GM21381 (cell line): Measurements from ENCODE around the gene ARL6IP4.
"Not testable (repeated sequence)": the region's sequence is repeated elsewhere in the genome, so short reads cannot be mapped to it uniquely, and the experiment has no call there.

ENCODE experiments used
- ATAC-seq: cut with Tn5 transposase; IDR thresholded peaks from one replicate; pipeline ENCODE4 v1.9.1; 2021; ENCODE audit warnings: mild to moderate bottlenecking, moderate library complexity; ENCODE audit not compliant: unreplicated experiment

ARL6IP4 gene

DNA sequence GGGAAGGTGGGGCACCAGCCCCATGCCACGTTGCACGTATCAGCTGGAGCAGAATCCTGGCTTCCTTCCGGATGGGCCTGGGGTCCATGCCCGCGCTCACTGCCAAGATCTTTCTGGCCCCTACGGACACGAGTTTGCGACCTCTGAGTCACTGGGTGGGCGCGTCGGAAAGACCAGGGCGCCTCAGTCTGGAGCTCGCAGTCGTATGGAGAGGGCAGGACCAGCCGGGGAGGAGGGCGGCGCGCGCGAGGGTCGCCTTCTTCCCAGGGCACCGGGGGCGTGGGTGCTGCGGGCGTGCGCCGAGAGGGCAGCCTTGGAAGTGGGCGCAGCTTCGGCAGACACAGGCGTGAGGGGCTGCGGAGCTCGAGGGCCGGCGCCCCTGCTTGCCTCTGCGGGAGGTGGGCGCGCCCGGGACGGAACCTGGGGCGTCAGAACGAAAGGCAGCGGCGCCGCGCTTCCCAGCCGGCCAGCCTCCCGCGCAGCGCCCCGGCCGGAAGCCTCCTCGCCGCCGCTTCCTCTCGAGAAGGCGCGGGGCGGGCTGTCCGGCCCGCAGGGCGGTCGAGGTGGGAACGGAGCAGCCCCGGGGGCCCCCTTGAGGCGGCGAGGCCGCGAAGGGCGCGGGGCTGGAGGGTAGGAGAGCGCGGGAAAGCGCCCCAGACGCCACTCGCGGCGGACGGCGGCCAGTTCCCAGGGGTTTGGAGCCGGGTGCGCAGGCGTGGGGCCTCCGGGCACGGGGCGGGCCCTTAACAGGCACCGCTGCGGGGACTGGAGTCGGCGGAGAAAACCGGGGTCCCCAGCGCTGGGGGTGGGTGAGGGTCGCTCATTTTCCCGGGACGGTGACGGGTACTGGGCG is at the start of gene ARL6IP4:
Gene ARL6IP4, plus strand, starts transcription at position 499 of the 853 bp plus-strand sequence. CDS start 459 bp downstream, outside the sequence.
- peak; percentile 66 for ATAC-seq

DNA sequence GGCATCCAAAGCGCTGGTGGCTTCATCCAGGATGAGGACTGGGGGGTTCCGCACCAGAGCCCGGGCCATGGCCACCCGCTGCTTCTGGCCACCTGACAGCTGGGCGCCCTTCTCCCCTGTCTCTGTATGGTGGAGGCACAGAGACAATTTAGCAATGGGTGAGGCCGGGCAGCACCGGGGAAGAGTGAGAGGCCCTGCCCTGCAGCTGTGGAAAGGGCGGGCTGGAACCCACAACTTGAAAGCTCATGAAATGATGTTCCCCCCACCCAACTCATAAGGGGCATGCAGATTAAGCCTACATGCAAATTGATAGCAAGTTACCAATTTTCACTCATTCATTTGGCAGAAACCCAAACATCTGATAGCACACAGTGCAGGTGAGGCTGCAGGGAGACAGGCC is 48.3 kb upstream of the ARL6IP4 start:
- no peak for ATAC-seq

DNA sequence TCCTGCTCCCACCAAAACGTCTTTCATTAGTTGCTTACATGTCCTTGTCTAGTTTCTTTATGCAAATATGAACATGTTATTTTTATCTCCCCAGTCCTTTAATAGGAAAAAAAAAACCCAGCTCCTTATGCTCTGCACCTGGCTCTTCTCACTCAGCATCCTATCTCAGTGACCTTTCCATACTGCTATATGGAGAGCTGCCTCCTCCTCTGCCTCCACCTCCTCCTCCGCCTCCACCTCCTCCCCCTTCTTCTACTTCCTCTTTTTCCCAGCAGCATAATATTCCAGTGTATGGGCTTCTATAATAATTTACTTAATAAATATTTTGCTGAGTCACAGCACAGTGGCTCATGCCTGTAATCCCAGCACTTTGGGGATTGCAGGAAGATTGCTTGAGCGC is 45.8 kb upstream of the ARL6IP4 start:
- no peak for ATAC-seq

DNA sequence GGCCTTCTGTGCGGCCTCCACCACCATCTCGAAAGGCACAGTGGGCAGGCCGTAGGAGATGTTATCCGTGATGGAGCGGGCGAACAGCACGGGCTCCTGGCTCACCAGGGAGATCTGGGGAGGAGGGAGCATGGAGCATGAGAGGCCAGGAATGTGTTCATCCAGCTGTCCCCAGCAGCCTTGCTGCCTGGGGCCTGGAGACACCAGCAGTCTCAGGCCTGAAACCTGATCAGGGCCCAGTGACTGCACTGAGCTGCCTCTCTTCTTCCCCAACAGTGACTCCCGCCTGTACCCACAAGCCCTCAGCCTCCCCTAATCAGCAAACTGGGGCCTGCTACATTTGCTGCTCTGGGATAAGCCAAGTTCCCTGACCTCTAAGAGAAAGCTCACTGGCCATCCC is 45.2 kb upstream of the ARL6IP4 start:
- ATAC-seq, result no peak

DNA sequence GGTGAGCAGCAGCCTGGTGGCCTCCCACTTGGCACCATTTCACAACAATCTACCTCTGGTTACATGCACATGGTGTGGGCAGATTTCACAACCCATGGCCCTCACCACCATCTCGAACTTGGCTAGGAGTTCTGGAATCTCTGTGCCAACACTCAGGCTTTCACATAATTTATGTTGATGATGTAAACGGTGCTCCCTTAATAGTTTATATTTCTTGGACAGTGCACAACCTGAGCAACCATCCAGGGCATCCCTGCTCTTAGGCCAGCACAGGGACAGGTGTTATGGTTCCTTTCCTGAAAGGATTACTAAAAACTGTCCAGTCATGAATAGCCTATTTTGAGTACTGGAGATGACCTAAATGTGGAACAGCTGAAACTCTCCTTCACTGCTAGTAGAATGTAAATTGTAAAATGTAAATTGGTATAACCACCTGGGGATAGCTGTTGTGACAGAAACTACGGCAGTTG is 42.8 kb upstream of the ARL6IP4 start:
- ATAC-seq, result no peak

DNA sequence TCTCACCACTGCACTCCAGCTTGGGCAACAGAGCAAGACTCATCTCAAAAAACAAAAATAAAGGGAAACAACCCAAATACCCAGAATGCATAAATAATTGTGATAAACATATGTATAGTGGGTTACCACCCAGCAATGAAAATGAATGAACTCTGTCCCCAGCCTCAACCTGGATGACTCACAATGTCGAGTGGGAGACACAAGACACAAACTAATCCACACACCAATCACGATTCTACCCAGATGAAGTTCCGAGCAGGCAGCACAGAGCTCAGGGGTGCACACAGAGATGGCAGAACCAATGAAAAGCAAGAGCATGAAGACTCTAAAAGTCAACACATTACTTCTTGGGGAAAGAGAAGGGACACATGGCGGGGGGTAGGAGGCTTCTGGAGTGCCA is 41.4 kb upstream of the ARL6IP4 start:
- no peak for ATAC-seq

DNA sequence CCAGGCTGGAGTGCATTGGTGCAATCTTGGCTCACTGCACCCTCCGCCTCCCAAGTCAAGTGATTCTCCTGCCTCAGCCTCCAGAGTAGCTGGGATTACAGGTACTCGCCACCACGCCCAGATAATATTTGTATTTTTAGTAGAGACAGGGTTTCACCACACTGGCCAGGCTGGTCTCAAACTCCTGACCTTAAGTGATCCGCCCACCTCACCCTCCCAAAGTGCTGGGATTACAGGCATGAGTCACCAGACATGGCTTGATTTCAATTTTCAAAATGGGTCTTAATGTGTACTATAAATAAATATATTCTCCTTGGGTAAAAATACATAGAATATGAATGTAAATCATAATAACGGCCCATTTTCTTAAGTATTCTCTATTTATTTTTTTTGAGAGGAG is 39.1 kb upstream of the ARL6IP4 start:
- not testable (repeated sequence) for ATAC-seq

DNA sequence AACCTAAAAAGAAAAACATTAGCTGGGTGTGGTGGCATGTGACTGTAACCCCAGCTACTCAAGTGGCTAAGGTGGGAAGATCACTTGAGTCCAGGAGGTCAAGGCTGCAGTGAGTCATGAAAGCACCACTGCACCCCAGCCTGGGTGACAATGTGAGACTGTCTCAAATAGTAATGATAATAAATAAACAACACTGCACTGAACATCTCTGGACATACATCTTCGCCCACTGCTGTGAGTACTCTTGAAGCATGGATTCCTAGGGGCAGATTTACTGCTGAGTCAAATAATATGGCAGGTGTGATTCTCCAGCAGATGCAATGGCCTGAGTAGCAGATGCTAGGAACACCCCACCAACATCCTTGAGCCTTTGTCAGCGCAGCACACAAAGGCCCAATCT is 37.8 kb upstream of the ARL6IP4 start:
- ATAC-seq, result no peak

DNA sequence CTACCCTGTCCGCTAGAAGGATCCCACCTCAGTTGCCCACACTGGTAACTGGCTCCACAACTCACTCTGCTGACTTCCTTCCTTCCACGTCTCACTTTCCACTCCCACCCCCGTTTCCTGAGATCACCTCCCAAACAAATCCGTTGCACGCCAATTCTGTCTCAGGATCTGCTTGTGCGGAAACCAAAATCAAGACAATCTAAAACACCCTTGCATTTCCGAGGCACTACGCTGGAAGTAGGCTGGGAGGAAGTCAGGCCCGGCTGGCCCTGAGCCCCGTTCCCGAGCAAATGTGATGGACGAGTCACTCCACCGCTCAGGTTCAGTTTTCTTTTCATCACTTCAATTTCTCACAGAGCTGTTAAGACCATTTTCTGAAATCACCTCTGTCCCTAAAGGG is 37.3 kb upstream of the ARL6IP4 start:
- ATAC-seq, result no peak

DNA sequence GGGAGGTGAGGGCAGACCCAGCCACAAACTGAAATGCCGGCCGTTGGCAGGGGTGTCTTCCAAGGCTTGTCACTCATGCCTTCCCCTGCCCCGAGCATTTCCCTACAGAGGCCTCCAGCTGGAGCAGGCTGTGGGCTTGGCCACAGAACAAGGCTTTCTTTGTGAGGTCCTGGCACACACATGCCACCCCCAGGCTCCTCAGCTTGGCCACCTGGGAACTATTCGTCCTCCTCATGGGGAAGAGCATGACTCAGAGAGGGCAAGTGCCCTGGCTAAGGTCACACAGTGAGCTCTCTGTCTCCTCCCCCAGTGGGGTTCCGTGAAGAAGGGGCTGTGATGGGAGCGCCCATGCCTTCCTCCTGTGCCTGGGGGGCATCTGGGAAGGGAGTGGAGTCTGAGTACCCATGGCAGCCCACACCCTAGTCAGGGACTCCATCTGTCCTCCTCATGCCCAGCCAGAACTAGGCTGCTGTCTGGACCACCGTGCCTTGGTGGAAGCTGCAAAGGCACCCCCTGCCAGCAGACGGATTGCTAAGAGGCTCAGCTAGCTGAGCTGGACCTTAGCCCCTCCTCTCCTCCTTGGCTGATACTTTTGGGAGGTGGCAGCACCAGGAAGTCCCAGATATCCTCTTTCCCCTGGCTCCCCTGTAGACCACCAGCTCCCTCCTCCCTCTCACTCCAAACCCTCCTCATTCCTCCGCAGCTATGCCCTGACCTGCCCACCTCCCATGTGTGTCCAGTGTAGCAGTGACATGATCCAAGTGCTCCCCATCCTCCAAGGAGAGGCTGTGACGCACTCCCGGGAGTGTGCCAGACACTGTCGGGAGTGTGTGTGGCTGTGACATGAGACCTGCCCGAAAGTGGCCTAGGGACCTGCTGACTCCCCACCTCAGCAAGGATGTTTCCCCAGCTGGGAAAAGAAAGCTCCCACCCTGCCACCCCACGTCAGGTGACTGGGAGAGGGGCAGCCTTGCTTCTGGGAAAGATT is 35.6 kb upstream of the ARL6IP4 start:
- ATAC-seq, result no peak

DNA sequence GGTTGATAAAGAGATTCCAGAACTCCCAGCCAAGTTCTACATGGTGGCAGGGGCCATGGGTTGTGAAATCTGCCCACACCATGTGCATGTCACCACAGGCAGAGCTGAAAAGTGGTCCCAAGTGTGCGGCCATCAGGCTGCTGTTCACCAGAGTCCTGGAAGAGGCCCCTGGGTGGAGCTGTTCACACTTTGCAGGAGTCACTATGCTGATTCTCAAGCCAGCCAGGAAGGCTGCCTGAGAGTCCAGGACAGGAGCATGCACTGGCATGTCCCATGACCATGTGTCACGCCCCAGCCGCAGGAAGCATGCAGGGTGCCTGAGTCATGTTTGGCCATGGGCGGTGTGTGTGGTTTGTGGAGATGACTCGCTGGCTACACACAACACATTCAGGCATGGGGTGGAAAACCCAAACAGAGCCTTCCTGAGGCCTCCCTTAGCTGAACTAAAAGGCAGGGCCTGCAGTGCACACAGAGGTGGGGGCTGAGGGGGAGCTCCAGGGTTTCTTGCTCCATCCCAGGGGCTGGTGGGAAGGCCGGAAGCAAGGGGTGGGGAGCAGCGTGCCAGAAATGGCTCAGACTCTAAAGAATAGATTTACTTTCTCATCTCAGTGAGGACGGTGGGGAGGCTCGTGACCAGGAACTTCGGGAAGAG is 33.7 kb upstream of the ARL6IP4 start:
- ATAC-seq, result no peak

DNA sequence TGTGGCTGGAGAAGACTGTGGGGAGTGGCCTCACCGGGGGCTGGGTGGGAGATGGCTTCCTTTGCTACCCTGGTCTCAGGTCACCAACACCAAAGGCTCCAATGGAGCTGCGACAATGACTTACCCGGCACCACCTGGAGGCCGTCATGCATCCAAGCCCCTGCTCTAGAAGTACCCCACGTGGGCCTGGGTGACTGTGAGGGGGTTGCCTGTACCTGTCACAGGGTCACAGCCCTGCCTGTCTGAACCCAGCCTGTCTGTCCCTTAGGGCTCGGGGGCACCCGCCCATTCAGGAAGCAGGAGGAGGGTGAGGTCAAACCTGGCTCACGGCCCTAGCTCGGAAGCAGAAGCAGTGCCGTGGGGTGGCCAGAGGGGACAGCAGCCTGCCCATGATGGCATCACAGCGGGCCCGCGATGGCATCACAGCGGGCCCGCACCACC is 33.1 kb upstream of the ARL6IP4 start:
- no peak for ATAC-seq

DNA sequence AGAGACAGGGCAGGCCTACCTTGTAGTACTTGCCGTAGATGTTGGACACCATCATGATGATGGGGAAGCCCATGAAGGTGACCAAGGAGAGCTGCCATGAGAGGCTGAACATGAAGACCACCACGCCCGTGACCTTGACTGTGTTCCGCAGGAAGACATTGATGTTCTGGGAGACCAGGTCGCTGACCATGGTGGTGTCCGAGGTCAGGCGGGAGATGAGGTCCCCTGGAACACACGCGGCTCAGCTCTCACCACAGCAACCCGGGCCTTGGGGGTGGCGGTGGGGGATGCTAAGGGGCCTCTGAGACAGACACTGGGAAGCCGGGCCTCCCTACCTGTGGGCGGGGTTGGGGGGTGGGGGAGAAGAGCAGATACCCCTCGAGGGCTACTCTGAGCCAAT is 31.9 kb upstream of the ARL6IP4 start:
- no peak for ATAC-seq

DNA sequence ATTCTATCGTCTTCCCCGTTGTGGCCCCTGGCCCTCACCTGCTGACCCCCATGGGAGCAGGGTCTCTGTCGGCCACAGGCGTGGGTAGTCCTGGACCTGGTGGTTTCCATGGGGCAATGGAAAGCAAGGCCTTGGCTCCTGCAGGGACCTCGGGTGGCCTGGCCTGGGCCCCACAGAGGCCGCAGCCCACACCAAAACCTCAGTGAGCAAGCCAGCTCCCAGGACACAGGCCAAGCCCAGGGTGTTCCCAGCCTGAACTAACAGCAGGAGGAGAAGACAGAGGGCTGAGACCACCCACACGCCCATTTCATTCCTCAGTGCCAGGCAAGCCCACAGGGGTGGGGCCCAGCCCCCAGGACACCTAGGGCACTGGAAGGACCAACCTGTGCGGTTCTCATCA is 31.1 kb upstream of the ARL6IP4 start:
- ATAC-seq, result no peak

DNA sequence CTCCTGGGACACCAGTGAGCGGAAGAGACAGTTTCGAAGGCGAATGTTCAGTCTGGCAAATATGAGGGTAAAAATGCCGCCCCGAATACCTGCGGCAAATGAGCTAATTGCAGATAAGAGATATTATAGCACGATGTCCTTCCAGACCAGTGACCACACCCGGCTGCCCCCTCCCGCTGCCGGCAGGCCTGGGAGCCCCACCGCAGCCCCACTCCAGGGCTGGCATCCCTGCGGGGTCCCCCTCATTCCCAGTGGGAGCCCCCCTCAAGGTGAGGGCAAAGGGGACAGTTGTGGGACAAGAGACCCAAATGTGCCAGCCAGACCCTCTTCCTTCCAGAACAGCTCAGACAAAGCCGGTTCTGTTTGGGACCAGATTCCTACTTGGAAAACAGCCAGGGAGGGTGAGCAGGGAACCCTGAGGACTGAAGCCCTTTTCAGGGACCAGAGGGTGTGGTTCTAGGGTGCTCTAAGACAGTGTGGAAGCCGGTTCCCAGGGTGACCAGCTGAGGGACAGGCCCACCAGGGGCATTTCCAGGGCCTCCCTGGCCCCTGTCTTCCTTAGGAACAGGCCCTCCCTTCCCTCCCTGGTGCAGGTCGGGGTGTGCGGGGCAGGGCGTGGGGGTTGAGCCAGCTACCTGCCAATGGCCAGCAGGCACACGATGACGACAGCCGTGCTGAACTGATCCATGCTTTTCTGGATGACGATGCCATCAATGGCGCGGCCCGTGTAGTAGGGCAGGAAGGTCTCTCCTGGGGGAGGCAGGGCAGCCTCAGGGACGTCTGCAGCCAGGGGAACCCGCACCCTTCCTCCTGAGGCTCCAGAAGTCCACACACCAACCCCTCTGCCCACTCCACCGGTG is 30.4 kb upstream of the ARL6IP4 start:
- ATAC-seq, result no peak

DNA sequence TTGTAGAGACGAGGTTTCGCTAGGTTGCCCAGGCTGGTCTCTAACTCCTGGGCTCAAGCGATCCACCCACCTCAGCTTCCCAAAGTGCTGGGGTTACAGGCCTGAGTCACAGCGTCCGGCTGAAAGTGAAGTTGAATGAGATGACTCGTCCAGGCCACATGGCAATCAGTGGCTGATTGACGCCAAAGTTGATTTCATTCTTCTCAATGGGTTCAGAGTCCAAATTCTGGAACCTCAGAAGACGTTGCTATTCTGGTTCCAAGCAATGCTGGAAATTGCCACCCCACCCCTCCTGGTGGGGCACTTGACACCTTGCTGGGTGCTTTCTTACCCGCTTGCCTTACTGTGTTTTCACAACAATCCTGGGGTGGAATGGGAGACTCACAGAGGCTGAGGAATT is 29.1 kb upstream of the ARL6IP4 start:
- no peak for ATAC-seq

DNA sequence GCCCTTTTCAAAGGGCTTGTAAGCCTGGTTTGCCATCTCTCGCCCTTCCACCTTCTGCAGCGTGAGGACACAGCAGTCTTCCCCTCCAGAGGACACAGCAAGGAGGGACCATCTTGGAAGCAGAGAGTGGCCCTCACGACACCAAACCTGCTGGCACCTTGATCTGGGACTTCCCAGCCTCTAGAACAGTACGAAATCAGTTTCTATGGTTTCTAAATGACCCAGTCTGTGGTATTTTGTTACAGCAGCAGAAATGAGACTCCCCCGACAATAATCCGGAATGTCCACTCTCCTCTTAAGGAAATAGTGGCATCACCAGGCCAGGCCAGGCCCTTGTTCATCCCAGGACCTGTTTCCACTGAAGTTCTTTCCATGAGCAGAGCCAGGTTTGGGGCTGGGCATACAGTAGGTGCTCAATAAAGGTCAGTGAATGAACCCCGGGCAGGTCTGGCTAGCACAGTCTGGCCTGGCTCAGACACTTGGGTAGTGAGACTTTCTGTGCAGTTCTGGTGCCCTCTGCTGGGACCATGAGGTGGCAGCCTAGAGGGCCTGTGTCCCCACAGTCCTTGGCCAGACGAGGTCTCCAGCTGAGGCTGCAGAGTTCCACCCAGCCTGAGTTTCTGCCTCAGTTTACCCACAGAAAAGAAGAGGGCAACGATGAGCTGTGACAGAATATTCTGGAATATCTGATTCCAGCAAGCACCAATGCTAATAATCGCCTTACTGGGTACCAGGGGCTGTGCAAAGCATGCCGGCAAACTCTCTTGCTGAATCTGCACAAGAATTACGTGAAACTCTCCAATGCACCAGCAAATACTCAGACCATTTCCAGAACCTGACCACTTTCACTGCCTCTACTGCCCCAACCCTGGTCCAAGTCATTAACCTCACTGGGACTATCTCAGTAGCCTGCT is 28.2 kb upstream of the ARL6IP4 start:
- ATAC-seq, result peak; percentile 65

DNA sequence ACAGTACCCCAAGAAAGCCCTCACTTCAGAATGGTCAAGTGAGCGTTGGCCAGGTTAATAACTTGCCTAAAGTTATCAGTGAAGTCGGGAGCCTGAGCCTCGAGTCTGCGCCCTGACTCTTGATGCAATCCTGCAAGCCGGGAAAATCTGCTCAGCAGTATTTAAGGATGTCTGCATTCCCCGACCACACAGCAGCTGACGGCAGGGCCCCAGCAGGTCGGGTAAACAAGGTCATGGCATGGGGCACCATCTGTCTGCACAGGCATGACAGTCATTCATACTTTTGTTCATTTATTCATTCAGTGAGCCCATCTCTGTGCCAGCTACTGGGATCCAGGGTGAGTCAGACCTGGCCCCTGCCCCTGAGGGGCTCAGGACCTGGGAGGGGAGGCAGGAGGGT is 25.3 kb upstream of the ARL6IP4 start:
- ATAC-seq, result no peak

DNA sequence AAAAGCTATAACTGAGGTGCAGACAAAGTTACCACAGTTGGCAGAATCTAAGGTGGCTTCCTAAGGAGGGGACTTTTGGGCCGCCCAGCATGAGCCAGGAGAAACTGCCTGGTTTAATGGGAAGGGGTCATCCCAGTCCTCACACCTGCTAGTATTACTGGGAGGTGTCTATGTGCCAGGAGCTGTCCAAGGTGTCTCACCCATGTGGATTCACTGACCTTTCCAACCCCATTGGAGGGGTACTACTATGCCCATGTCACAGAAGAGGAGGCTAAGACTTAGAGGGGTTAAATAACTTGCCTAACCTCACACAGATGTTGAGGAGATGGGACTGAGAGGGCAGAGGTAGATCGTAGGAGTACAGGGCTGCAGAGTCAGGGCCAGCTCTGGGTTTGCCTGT is 24.4 kb upstream of the ARL6IP4 start:
- no peak for ATAC-seq
